Forelimb muscle (tissue), 1 donor: Measurements from ENCODE around the gene ULK4. TPM values are rescaled to one million over a fixed set of nuclear protein-coding genes. Genes with fewer than 3 reads are reported as not detected.
"Not testable (repeated sequence)": the region's sequence is repeated elsewhere in the genome, so short reads cannot be mapped to it uniquely, and the experiment has no call there.

Source experiments
- DNase-seq: peaks from one replicate; pipeline ENCODE4 v3.0.0-alpha.2; 2013; ENCODE audit warnings: low read depth
- polyA plus RNA-seq: library from polyadenylated mRNA; unstranded; fragments of 120-200 nt; gene quantifications from one replicate; pipeline ENCODE4 v1.2.1, GENCODE V29; 2013; ENCODE audit not compliant: insufficient read length

The ULK4 gene
- polyA plus RNA-seq, 1 donor: 2.4 TPM

GRCh38 chr3:41872157-41872556 is 89.7 kb downstream of the ULK4 start:
- DNase-seq: no peak

- DNase-seq: no peak
Observed at GRCh38 chr3:41867533-41867932, 94.4 kb downstream of the ULK4 start.

GRCh38 chr3:41866298-41866697 is 95.6 kb downstream of the ULK4 start:
- no peak for DNase-seq

- no peak for DNase-seq
Observed at GRCh38 chr3:41863024-41863423, 98.9 kb downstream of the ULK4 start.

DNA sequence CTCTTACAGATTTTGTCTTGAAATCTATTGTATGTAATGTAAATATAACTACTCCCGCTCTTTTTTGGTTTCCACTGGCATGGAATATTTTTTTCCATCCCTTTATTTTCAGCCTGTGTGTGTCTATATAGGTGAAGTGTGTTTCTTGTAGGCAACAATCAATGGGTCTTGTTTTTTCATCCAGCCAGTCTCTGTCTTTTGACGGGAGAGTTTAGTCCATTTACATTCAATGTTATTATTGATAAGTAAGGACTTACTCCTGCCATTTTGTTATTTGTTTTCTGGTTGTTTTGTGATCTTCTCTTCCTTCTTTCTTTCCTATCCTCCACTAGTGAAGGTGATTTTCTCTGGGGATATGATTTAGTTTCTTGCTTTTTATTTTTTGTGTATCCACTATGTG is 101.4 kb downstream of the ULK4 start:
- DNase-seq: not testable (repeated sequence)

DNA sequence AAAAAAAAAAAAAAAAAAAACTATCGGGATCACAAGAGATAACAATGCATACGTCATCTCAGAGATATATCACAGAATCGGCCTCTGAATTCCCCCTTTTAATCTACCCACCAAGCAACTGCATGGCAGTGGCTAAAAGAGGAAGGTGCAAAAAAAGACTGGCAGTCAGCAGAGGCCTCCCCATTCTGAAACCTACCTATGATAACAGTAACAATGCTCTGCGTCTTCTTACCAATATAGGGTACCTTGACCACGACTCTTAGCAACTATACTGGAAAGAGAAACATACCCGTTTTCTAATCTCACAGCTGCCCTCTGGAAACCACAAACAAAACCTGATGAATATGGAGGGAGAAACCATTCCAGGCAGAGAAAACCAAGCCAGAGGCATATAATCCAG is 106.9 kb downstream of the ULK4 start:
- no peak for DNase-seq

- DNase-seq: no peak
Observed at GRCh38 chr3:41853540-41854196, 108.2 kb downstream of the ULK4 start.

DNA sequence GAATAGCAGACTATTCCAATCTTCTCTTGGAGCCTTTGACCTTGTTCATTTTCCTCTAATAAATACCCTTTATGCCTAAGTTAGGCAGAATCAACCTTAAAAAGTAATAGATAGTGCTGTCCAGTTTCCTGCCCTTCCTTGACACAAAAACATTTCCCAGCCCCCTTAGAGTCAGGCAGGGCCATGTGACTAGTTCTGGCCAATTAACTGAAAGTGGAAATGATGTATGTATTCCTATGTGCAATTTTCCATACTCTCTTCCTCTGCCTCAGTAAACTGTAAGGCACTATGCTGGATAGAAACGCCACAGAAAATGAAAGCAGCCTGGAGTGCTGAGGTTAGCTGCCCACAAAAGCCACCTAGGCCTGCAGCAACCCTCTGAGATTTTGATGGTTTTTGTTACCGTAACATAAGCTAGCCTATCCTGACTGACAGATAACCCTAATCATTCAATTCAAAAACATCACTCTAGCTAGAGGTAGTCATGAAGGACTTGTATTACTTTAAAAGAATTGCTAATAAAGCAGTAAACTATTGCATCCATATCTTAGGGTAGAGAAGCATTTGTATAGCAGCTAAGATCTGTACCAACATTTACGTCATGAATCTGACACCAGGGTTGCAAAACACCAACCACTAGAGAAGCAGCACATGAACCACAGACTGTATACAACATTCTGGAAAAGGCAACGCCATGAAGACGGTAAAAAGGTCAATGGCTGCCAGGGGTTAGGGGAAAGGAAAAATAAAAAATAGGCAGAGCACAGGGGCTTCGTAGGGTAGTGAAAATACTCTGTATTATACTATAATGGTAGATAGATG is 112.9 kb downstream of the ULK4 start:
- no peak for DNase-seq

GRCh38 chr3:41847679-41848078 is 114.2 kb downstream of the ULK4 start:
- no peak for DNase-seq

- DNase-seq: no peak
Observed at GRCh38 chr3:41846850-41847249, 115.1 kb downstream of the ULK4 start.

- DNase-seq: no peak
Observed at GRCh38 chr3:41845826-41846225, 116.1 kb downstream of the ULK4 start.

DNA sequence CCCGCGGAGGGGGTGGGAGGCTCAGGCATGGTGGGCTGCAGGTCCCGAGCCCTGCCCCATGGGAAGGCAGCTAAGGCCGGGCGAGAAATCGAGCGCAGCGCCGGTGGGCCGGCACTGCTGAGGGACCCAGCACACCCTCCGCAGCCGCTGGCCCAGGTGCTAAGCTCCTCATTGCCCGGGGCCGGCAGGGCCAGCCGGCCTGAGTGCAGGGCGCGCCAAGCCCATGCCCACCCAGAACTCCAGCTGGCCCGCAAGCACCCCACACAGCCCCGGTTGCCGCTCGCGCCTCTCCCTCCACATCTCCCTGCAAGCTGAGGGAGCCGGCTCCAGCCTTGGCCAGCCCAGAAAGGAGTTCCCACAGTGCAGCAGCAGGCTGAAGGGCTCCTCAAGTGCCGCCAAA is 117.6 kb downstream of the ULK4 start:
- DNase-seq: not testable (repeated sequence)

- DNase-seq: not testable (repeated sequence)
Observed at GRCh38 chr3:41840936-41841668, 120.8 kb downstream of the ULK4 start.

DNA sequence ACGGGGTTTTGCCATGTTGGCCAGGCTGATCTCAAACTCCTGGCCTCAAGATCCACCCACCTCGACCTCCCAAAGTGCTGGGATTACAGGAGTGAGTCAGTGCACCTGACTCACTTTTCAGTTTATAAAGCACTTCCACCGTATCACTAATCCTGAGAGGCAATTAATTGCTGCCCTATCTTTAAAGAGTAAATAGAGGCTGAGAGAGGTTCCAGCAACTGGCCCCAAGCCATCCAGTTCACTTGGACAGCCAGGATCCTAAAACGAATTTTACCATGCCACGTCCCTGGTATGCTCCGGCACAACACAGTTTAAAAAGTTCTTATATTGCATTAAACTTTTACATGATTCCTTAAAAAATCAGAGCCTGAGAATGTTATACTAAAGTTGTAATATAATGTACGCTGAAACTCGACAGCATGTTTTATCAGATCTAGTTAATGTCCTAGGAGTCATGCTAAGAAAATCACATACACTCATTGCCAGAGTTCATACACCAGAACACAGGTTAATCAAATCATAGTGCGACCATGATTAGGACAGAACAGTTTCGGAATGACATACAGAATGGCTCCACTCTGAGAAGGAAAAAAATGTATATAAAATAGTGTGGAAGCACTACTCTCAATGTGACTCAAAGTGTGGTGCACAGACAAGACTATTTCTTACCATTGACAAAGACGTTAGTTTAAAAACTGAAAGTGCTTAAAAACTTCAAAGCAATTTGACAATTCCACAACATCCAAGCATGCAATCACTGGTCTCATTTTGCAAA is 125.4 kb downstream of the ULK4 start:
- DNase-seq: no peak

- no peak for DNase-seq
Observed at GRCh38 chr3:41833628-41834027, 128.3 kb downstream of the ULK4 start.

DNA sequence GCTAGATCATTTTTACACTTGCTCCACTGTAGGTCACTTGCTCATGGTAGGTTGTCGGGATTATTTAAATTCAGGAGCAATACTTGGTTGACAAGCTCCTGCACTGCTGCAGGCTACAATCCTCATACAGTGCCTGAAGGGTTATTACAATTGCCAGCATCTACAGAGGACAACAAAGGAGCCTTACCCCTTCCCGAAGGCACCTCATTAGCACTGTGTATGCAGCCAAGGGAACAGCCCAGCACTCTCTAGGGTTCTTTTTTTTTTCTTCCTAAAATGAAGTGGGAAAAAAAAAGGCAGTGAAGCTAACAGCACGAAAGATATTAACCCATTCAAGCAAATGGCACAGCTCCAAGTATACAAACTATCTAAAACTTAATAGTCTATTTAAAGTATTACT is 142.7 kb downstream of the ULK4 start:
- no peak for DNase-seq

DNA sequence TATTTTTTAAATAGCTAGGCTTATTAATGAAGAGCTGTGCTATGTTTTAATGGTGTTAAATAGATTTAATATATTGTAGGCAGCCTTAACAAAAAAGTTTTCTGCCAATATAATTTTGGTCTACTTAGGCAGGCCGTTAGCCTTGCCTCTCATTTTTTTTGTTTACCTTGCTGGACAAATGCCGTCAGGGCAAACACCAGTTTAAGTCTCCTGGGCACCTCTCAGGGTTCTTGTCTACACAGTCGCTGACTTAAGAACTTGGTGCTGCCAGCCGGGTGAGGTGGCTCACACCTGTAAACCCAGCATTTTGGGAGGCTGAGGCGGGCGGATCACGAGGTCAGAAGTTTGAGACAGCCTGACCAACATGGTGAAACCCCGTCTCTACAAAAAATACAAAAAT is 153.3 kb downstream of the ULK4 start:
- no peak for DNase-seq

- no peak for DNase-seq
Observed at GRCh38 chr3:41808152-41808551, 153.8 kb downstream of the ULK4 start.

GRCh38 chr3:41794748-41795589 is 166.9 kb downstream of the ULK4 start:
- no peak for DNase-seq

GRCh38 chr3:41792806-41793205 is 169.1 kb downstream of the ULK4 start:
- no peak for DNase-seq

GRCh38 chr3:41769106-41769505 is 192.8 kb downstream of the ULK4 start:
- no peak for DNase-seq
